ENCODE data around the gene TMEM86A. TPM values are rescaled to one million over a fixed set of nuclear protein-coding genes. Genes with fewer than 3 reads are reported as not detected.

Gene TMEM86A
- polyA plus RNA-seq, 3 donors, result 7.7 to 9.2 (median 8.5) TPM

DNA sequence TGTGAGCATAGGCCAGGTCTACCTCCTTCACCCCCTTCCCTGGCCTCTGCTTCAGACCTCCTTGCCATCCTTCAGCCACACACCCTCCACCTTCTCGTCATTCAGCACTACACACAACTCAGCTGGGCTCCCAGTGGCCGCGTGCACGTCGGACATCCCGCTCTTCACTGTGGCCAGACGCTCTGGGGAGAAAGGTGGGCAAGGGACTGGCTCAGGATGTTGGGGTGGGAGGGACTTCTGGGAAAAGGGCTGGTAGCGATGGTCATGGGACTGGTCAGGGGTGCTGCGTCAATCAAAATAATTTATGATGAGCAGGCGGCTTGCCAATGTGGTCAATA, 15.8 kb downstream of the TMEM86A start:
- no peak for DNase-seq (ENCODE audit: extremely low read depth in 1 of 11, low read depth in 9 of 11, low spot score in 4 of 11)

DNA sequence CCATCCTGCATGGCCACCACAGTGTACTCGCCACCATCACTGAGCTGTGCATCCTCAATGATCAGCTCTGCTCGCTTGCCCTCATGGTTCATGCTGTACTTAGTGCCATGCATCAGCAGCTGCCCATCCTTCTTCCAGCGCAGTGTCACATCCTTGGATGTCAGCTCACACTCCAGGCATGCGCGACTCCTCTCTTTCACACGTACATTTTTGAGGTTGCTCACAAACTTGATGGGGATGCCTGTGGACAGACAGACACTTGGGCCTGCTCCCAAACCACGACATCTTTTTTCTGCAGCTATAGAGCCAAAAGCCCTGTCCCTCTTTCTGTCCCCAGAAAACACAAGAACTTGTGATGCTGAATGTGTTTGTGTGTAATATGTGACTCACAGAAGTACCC, 16.9 kb downstream of the TMEM86A start:
- no peak for DNase-seq (ENCODE audit: extremely low read depth in 1 of 11, low read depth in 9 of 11, low spot score in 4 of 11)

DNA sequence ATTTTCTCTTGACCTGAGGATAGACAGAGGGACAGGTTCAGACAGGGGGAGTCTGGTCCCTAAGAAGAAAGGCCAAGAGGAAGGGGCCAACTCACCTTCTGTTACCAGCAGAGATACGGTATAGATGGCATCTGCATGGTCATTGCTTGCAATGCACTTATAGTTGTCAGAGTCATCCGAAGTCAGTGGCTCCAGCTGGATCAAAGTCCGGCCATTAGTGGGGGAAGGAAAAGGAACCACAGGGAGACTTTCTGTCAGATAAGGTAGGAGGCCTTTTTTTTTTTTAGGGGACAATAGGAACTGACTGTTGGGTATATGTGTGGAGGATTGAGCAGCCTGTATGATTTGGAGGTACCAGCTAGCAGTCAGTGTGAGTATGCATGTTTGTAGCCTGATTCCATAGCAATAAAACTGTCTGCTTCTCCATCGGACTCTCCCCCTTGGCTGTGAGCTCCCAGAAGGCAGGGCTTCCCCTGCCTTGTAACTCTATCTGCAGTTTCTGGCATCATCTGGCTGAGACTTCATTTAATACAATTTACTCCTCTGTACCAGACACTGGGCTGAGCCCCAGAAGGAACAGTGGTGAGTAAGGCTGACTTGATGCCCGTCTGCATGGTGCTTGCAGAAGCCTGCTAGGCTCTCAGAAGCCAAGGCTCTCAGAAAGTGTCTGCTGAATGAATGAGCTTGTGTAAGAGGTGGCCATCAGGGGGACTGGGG, 21.7 kb downstream of the TMEM86A start:
- DNase-seq (ENCODE audit: extremely low read depth in 1 of 11, low read depth in 9 of 11, low spot score in 4 of 11), result peak in 4 of 11 donors; percentile 23 to 52 (median 33)

DNA sequence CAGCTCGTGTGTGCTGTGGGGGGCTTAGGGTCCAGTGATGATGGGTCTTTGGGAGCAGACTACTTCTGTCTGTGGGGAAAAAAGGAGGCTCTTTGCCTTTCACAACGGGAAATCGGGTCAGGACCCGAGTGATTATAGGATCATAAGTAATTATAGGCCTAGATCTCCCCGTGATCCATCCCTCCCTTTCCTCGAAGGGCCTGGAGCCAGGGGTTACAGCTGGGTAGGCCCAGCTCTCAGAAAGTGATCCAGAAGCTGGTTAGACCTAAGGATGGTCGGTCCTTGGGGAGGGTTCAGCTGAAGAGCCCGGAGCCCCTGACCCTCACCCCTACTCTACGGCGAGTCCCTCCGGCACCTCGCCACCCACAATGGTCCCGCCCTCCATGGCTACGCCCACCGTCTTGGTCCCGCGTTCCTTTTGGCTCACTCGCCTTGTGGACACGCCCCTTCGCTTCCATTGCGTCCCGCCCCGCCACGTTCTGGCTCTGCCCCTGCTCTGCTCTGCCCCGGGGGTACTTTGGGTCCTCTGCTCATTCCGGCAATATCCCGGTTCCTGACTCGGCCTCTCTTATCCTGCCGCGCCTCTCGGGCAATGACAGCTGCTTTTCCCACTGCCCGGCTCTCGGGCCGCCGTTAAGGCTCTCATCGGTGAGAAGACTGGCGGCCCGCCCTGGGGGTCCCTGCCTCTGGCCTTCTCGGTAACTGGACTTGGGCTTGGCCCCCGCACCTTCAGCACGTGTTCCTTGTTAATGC, 22.4 kb downstream of the TMEM86A start:
- DNase-seq (ENCODE audit: extremely low read depth in 1 of 11, low read depth in 9 of 11, low spot score in 4 of 11), result peak in 9 of 11 donors; percentile 71 to 87 (median 78)

DNA sequence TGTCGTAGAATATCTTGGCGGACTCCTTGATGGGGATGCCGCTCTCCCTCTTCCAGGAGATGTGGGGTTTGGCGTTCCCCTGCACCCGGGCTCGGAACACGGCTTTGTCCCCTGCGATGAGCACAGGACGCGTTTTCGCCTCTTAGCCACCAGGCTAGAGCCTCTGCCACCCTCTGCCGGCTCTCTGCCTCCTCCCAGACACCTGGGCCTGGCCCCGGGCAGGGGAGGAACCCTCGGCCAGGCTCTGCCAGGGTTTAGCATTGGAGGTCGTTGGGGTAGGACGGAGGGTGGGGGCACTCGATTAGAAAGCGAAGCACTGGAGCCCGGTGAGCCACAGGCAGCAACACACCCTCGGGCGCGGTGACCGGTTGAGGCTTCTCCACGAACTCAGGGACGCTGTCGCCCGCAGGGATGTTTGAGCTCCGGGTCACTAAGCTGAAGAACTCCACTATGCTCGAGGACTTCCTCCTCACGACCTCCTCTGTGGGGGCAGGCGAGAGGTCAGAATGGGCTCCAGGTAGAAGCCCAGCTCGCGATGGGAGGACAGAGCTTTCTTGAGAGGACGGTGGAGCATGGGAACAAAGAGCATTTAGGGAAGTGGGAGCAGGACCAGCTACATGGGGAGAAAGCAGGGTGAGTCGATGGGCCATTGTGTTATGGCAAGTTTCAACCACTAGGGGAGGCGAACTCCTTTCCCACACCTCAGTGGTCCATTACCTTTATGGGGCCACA, 23.1 kb downstream of the TMEM86A start:
- peak in 6 of 11 donors; percentile 28 to 46 (median 42) for DNase-seq (ENCODE audit: extremely low read depth in 1 of 11, low read depth in 9 of 11, low spot score in 4 of 11)

DNA sequence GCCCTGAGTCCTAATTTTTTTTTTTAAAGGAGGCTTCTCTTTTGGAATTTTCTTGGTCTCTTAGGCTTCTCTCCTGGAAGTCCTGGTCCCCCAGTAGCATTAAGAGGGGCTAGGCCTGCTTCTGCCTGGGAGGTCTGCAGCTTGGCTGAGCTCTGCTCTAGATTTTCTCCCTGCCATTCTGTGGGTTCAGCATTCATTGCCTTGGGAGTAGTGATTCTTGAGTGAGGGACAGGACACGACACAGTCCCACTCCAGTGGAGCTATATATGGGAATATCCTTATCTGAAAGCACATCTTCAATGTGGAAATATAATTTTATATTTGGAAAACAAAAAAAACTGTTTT, 23.7 kb downstream of the TMEM86A start:
- no peak for DNase-seq (ENCODE audit: extremely low read depth in 1 of 11, low read depth in 9 of 11, low spot score in 4 of 11)

DNA sequence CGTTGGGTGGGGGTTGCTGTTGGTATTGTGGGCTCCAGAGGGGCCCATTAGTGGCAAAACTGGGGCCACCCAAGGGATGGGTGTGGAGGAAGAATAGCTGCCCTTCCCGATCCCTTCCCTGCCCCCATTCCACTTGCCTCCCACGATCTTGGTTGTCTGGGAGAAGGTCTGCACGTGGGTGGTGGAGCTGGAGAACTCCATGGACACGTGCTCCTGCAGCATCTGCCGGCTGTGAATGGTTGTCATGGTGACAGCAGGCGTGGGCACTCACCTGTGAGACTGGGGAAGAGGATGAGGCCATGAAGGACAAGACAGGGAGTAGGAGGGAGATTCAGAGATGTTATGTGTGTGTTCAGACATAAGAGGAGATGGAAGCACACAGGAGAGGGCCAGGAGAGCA, 25.4 kb downstream of the TMEM86A start:
- no peak for DNase-seq (ENCODE audit: extremely low read depth in 1 of 11, low read depth in 9 of 11, low spot score in 4 of 11)

DNA sequence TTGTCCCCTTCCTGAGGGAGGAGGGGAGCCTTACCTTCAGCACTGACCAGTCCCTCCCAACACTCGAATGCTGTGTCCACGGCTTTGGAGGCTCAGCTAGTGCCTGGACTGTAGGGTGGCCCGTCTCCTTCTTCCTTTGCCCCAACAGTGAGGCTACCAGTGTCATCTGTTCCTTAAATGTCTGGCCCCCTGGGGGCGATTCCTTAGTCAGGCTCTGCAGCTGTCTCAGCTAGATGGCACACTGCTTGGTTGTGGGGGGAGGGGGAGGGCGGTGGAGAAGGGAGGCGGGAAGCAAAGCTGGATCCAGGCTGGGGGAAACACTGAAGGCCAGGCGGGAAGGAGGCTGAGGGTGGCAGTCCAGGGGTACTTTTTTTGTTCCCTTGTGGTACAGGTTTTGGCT, 27.5 kb downstream of the TMEM86A start, which contains the start of gene IGSF22:
Gene IGSF22 (minus strand): TSS at position 149 of the 400 bp plus-strand sequence. CDS start 1,952 bp downstream, outside the sequence.
- no peak for DNase-seq (ENCODE audit: extremely low read depth in 1 of 11, low read depth in 9 of 11, low spot score in 4 of 11)

DNA sequence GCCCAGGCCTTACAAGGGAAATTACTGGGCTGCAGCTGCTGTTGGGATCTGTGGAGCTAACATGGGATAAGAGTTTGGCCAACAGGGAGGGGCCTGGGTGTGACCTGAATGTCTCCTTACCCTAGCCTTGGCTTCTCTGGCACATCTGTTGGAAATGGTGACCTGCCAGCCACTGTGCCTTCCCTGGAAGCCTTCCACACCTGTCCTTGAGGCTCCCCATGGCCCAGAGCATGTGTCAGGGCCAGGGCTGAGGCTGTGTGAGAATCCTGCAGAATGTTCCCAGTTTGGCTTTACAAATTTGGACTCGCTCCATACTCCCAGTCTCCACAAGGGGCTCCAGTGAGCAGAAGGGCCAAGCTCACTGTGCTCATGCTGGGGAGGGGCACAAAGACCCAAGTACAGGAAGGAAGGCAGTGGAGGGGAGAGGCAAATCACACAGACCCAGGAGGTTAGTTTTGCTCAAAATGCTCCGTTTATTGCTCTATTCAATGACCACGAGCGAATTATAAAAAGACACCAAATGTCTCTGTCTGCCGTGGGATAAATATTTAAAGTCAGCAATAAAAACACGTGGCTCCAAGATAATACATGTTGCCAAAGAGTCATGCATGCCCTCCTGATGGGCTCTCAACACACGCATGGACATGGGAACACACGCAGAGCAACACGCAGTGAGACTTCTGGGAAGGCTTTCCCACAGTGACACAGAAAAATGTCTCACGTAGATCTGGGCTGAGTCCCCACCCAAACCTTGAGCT, 29.1 kb downstream of the TMEM86A start:
- peak in 5 of 11 donors; percentile 12 to 33 (median 25) for DNase-seq (ENCODE audit: extremely low read depth in 1 of 11, low read depth in 9 of 11, low spot score in 4 of 11)

DNA sequence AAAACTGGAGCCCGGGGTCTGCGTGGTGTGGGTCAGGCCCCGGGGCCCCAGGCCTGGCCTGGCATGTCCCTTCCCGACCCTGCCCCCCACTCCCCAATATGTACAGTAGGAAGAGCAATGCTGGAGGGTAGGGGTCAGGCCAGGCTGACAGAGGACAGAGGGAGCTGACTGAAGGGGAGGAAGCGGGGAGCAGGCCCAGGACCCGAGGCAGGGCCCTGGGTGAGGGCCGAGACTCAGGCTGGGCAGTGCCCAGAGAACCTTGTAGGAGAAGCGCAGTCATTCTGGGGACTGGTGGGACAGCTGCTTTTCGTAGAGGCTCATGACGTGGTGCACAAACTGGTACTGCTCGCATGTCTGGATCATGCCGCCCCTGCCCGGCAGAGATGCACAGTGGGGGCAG, 30.1 kb downstream of the TMEM86A start:
- no peak for DNase-seq (ENCODE audit: extremely low read depth in 1 of 11, low read depth in 9 of 11, low spot score in 4 of 11)

DNA sequence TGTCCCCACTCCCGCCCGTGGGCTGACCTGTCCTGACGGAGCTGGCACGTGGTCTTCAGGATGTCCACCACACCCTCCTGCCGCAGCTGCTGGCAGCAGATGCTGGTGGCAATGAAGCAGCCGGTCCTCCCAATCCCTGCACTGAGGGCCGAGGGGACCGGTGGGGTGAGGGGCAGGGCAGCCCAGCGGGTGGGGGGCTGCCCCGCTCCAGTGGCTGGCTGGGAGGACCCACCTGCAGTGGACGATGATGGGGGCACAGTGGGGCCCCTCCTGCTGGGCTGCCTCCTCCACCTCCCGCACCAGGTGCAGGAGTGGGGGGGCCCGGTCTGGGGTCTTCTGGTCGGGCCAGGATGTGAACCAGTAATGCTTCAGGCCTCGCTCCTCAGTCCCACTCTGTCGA, 30.8 kb downstream of the TMEM86A start:
- DNase-seq (ENCODE audit: extremely low read depth in 1 of 11, low read depth in 9 of 11, low spot score in 4 of 11), result no peak

DNA sequence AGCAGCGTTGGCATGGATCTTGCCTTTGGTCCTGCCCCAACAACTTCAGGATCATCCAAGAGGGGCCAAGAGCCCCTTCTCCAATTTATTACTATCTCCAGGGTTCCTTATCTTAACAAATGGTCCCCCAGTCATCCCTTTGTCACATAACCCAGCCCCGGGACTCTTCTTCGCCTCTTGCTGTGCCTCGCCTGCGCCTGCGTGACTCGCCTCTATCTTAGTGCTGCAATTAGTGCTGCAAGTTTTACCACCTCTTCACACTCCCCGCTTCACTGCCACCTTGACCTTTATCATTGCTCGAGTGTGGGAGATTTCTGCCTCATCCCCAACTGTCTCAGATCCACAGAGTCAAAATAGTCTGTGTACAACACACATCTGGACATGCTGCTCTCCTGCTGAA, 31.4 kb downstream of the TMEM86A start:
- no peak for DNase-seq (ENCODE audit: extremely low read depth in 1 of 11, low read depth in 9 of 11, low spot score in 4 of 11)

DNA sequence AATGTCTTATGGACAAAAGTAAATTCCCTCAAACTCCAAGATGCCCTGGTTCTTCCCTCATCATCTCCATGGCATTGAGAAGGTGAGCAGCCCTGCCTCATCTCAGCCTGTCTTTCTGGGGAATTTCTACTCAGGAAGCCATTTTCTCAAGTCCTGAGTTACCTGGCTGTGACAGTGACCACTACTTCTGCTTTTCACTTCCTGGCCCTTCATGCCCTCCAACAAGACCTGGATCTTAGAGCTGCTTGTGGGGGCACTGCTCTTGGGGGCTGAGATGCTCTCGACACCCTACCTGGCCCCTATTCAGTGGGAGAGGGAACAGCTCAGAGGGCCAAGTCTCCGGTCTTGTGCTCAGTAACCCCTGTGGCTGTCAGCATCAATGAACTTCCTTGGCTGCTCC, 32.9 kb downstream of the TMEM86A start:
- DNase-seq (ENCODE audit: extremely low read depth in 1 of 11, low read depth in 9 of 11, low spot score in 4 of 11), result no peak

DNA sequence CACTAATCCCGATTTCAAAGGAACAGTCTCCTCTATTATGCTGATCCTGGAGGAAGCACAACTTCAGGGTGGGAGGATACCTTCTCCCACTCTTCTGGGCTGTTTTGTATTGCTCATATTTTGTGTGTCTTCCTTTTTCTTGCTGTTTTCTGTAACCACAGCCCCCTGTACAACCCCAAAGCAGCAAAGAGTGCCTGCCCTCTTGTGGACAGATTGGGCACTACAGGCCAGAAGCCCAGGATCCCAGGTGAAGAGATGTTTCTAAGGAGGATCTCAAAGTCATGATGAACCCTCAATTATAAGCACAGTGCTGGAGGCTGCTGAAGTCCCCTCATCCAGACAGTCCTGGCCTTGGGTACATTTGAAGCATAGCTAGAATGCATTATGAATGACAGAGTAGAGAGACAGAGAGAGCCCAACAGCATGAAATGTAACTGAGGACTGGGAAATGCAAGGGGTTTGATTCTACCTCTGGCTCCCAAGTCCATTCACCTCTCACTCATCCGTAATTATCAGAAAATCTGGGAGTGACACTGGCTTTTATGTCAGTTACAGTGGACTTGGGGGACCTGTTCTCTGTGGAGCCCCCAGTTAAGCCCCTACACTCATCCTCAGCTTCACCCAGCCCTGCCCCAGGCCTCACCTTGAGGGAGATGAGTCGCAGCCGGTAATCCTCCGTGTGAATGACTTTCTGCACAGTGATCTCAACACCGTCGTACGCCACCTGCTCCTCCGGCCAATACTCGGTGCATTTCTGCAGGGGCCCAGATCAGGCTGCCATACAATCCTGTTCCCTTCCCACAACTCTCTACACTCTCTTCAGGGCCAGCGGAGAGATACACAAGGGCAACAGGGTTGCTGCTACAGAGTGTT, 33.6 kb downstream of the TMEM86A start:
- DNase-seq (ENCODE audit: extremely low read depth in 1 of 11, low read depth in 9 of 11, low spot score in 4 of 11), result peak in 8 of 11 donors; percentile 23 to 48 (median 40)

DNA sequence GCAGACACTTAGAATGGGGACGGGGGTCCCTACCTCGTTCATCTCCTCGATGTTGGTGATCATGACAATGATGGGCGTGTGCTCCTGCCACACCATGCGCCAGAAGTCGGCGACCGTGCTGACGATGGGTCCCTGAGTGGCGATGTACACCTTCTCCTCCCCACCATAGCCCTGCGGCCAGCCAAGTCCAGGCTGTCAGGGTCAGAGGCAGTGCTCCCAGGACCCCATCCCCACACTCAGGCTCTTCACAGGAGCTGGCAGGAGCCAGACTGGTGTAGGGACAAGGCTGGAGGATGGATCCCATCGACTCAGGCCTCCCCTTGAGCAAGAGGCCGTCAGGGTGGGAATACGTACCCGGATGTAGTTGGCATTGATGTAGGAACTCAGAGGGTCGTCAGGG, 34.6 kb downstream of the TMEM86A start:
- DNase-seq (ENCODE audit: extremely low read depth in 1 of 11, low read depth in 9 of 11, low spot score in 4 of 11), result no peak

DNA sequence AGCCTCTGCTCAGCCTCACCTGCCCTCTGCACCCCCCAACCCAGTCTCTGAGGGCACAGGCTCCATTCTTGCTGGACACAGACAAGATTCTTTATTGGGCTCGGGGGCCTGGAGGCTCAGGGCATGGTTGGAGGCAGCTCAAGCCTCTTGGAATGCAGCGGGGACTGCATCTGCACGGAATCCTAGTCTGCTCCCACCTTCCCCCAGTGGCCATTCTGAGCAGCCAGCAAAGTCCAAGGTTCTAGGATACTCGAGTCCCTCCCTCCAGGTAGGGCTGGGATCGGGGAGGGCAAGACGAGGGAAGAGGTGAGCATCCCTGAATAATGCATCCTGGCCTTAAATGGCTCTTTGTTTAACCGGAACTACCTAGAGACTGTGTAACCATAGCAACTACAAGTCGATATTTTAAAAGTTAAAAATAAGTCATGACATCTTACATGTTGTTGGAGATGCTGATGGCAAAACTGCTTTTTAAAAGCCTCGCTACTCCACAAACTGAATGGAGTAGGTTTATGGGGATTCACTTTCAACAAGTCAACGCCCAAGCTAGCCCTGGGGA, 38.1 kb downstream of the TMEM86A start:
- DNase-seq (ENCODE audit: extremely low read depth in 1 of 11, low read depth in 9 of 11, low spot score in 4 of 11), result no peak

DNA sequence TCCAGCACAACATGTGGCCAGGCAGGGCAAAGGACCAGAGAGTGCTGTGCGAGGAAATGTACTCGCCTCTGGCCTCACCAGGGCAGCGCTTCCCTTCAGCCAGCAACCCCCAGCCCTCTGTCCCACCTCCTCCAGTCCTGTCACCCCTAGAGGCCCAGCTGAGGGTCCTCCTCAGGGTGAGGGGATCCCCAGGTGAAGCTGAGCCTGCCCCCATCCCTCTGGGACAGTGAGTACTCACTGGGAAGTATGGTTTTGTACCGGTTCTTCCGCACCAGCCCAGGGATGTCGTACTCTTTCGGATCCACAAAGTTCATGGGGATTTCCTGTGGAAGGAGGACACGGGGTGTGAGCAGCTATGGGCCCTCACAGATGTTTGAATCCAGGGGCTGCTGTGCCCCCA, 39.1 kb downstream of the TMEM86A start:
- DNase-seq (ENCODE audit: extremely low read depth in 1 of 11, low read depth in 9 of 11, low spot score in 4 of 11), result no peak

DNA sequence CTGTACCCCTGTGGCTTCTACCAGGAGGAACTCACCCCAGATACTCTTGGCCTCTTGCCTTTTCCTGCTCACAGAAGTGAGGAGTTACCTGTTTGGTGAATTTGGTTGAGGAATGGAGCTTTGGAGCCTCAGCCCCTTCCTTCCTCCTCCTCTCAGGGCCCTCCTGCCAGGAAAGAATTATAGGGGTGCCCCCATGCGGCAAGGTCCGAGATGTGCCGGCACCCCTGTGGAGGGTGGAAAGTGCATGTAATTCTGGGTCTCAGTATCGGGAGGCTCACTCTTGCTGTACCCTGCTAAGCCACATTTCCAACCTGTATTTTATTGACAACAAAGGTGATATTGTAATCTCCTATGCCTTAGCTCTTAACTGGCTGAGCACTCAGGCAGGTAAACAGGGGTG, 41.1 kb downstream of the TMEM86A start:
- DNase-seq (ENCODE audit: extremely low read depth in 1 of 11, low read depth in 9 of 11, low spot score in 4 of 11), result no peak

Measured in renal cortex interstitium (tissue), 11 donors.